Measurements from ENCODE around the gene IQSEC1.

DNA sequence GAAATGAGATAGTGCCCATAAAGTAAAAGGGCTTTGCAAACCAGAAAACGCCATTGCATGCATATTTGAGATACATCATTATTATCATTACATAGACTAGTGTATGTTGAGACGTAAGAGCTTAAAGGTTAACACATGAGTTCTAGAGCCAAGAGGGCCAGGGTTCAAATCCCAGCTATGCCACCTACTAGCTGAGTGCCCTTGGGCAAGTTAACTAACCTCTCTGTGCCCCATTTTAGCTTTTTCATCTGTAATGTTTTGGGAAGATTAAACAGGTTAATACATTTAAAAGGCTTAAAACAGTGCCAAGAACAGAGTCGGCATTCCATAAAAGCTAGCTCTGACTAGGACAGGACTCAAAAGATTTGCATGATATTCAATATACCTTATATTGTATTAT is 22.8 kb downstream of the IQSEC1 start:
- TF ChIP-seq POLR2A (conservative IDR thresholded peaks at IDR 0.05) (no peak), TCF7L2 (IDR thresholded peaks at IDR 0.05; ENCODE audit: low read depth, low read length) (no peak), TAF1 (IDR thresholded peaks at IDR 0.05; ENCODE audit: control insufficient read depth, extremely low read depth, insufficient read depth, low read length, severe bottlenecking) (no peak), NFYB (IDR thresholded peaks at IDR 0.05; ENCODE audit: extremely low read depth, insufficient read length) (no peak)
